D721Med (cell line): ENCODE results near the gene TIGD1.

Experiments
- DNase-seq: peaks from one replicate; pipeline ENCODE4 v3.0.0; 2011; ENCODE audit warnings: low spot score; ENCODE audit not compliant: insufficient read length
- FAIRE-seq: peaks from 2 replicates; lab custom pipeline; 2011; peaks lifted over from hg19 to GRCh38; lab: Jason Lieb, UNC
- TF ChIP-seq, protein P1 (sequence below): IDR thresholded peaks from 2 replicates; pipeline ENCODE4 v1.5.1; 2012; ENCODE audit warnings: mild to moderate bottlenecking, control low read depth; ENCODE audit not compliant: insufficient read depth; ENCODE audit errors: missing control alignments

The TIGD1 gene

DNA sequence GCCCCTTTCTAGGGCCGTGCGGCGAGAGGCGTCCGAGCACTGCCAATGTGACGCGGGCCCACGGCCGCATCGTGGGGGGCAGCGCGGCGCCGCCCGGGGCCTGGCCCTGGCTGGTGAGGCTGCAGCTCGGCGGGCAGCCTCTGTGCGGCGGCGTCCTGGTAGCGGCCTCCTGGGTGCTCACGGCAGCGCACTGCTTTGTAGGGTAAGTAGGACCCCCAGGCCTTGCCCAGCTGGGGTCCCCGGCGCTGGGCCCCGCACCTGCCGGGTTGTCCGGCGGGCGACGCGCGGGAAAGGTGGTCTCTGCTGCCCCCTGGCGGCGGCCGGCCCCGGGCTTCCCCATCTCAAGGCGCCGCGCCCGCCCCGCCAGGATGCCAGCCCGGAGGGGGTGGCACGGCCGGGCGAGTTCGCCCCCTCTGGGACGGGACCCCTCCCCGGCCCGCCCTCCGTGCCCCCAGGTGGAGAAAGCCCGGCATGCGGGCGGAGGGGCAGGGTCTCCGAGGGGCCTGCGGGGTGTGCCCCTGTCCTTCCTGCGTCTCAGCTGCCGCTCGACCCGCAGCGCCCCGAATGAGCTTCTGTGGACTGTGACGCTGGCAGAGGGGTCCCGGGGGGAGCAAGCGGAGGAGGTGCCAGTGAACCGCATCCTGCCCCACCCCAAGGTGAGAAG is 28.3 kb downstream of the TIGD1 start:
- DNase-seq: peak; percentile 79
- TF ChIP-seq, protein P1, sequence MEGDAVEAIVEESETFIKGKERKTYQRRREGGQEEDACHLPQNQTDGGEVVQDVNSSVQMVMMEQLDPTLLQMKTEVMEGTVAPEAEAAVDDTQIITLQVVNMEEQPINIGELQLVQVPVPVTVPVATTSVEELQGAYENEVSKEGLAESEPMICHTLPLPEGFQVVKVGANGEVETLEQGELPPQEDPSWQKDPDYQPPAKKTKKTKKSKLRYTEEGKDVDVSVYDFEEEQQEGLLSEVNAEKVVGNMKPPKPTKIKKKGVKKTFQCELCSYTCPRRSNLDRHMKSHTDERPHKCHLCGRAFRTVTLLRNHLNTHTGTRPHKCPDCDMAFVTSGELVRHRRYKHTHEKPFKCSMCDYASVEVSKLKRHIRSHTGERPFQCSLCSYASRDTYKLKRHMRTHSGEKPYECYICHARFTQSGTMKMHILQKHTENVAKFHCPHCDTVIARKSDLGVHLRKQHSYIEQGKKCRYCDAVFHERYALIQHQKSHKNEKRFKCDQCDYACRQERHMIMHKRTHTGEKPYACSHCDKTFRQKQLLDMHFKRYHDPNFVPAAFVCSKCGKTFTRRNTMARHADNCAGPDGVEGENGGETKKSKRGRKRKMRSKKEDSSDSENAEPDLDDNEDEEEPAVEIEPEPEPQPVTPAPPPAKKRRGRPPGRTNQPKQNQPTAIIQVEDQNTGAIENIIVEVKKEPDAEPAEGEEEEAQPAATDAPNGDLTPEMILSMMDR: peak; percentile 64

DNA sequence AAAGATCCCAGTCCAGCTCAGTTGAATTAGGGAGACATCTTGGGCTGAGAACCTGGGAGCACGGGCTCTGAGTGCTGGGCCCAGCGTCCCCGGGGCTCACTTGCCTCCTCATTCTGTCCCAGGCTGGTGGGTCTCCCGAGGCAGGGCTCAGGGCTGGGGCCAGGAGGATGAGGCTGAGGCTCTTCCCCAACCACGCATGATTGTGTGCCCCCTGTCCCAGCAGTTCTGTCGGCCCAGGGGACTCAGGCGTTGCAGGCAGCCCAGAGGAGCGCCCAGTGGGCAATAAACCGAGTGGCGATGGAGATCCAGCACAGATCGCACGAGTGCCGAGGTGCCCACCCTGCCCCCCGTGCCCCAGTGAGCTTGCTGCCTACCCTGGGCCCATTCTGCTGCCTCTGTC is 29.3 kb downstream of the TIGD1 start:
- DNase-seq (no peak), FAIRE-seq (no peak)
- TF ChIP-seq, protein P1: no peak

More for the DNA sequence above, 28.3 kb downstream of the TIGD1 start:
- FAIRE-seq: no peak

DNA sequence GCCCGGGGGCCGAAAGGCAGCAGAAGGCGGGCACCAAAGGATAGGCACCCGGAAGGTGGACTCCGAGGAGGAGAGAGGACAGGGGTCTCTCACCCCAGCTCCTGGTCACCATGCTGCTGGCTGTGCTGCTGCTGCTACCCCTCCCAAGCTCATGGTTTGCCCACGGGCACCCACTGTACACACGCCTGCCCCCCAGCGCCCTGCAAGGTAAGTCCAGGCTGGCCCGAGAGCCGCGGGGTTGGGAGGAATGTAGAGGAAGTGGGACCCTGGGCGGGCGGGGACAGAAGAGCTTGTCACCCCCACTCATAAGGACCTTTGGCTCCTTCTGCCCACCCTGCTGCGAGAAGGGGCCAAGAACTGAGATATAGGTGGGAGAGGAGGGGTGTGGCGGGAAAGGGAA is 29.9 kb downstream of the TIGD1 start:
- TF ChIP-seq, protein P1: no peak
- DNase-seq: no peak
- no peak for FAIRE-seq

DNA sequence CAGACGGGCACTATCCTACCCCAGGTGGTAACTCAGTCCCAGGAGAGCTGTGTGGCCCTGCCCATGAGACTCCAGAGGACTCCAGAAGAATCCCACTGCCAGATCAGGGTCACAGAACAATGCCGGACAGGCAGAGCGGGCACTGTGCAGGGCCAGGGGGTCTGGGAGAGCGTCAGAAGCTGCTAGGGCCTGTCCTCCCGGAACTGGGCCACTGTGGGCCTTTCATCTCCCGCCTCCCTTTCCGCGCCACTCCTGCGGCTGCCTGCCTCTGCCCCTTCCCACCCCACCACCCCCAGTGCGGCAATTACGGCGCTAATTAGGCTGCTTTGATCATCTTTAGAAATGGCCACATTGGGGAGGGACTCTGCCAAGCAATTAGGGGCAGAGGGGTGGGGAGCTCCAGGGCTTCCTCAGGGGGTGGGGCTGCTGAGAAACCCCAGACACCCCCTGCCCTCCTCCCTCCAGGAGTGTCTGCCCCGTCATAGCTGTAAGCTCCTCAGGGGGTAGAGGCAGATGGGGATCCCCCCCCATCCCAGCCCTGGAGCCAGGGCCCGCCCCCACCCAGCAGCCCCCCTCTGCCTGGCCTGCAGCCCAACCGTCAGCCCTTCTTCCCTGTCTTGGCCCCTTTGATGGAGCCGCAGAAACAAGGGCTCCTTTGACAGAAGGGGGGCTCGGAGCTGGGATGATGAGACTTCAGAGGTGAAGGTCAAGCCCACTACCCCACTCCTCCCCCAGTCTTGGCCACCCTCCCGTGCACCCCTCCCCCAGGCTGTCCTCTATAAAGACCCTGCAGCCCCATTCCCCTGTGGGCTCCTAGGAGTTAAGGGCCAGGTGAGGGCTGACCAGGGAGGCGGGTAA is 30.5 kb downstream of the TIGD1 start, which contains the start of gene PRSS56:
Gene PRSS56, plus strand, starts transcription at position 808 of the 858 bp plus-strand sequence. CDS start 211 bp downstream, outside the sequence.
- DNase-seq (no peak), FAIRE-seq (no peak)
- TF ChIP-seq, protein P1: no peak

DNA sequence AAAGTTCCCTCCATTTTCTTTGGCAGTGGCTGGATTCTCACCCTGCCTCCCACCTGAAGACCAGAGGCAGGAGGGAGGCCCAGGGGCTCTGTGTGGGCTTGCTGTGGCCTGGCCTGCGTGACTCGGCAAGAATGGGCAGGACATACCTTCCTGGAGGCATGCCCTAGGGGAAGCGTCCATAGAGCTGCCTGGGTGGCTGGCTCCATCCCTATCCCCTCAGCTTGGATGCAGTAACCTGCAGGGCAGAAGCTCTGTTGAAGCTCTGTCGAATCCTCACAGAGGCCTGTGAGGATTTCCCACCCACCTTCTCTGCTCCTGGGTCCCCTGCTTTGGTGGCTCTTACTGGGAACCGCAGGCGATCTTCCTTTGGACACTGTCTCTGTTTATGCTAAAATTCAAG is 31.5 kb downstream of the TIGD1 start:
- DNase-seq (no peak), FAIRE-seq (no peak)
- TF ChIP-seq, protein P1: no peak

DNA sequence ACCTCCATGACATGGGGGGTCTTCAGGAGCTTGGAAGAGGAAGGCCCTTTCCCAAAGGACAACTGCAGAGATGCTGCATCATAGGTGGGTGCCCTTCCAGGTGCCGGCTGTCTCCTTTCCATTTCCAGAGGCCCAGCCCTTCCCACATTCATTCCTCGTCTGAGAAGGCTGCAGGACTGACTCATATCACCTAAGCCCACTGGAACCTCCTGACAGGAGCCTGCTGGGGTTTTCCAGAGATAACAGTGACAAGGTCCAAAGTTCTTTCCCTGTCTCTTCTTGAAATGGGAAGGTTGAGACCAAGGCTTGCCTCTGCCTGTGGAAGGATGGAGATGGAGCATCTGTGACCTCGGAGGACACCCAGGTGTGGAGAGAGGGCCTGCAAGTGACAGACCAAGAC is 33.8 kb downstream of the TIGD1 start:
- DNase-seq: no peak
- TF ChIP-seq, protein P1: no peak
- FAIRE-seq: no peak

DNA sequence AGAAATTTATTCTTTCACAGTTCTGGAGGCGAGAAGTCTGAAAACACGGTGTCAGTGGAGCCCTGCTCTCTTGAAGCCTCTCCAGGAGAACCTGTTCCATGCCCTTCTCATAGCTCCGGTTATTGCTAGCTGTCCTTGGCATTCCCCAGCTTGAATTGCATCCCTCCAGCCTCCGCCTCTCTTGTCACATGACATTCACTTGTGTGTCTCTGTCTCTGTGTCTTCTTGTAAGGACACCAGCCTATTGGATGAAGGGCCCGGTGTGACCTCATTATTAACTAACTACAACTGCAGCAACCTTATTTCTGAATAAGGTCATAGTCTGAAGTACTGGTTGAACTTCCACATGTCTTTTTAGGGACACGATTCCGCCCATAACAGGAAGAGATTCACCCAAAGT is 34.7 kb downstream of the TIGD1 start:
- TF ChIP-seq, protein P1: no peak
- FAIRE-seq: no peak
- DNase-seq: no peak
